ENCODE measurements around the gene DUS3L. TPM values are rescaled to one million over a fixed set of nuclear protein-coding genes. Genes with fewer than 3 reads are reported as not detected.

The DUS3L gene
- total RNA-seq, 1 donor from 2014 or later: 39.0 TPM

DNA sequence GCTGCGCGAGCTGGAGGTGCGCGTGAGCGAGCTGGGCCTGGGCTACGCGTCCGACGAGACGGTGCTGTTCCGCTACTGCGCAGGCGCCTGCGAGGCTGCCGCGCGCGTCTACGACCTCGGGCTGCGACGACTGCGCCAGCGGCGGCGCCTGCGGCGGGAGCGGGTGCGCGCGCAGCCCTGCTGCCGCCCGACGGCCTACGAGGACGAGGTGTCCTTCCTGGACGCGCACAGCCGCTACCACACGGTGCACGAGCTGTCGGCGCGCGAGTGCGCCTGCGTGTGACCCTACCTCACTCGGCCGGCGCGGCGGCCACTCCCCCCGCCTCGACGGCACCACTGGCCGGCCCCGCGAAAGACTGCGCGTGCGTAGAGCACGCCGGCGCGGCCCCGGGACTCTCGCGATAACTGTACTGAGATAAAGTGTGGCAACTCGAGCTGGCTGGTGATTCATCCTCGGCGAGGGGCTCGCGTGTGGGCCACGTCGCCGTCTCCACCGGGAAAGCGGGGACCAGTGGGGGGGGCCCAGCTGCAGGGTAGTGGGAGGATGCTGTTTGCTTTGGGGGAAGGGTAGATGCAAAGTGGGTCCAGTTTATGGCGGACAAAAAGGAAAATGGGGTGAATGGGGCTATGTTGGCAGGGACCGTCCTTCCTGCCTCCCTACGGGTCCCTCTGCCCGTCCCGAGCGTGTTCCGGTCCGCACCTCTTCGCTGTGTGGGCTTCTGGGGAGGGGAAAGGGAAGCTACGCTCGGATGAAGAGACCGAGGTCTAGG, 37.1 kb upstream of the DUS3L start:
- peaks cover 16% of the 10 kb centered on the region for H3K4me1 ChIP-seq
- peak overlapping the region; percentile 64 for H3K27ac ChIP-seq
- H3K36me3 ChIP-seq: no peaks in the 10 kb centered on the region
- intact Hi-C loops (cut with DNase I): no loop called here
- H3K9me3 ChIP-seq: no peaks in the 10 kb centered on the region
- H3K4me3 ChIP-seq: peak overlapping the region; percentile 45 to 51
- TF ChIP-seq, protein P1, sequence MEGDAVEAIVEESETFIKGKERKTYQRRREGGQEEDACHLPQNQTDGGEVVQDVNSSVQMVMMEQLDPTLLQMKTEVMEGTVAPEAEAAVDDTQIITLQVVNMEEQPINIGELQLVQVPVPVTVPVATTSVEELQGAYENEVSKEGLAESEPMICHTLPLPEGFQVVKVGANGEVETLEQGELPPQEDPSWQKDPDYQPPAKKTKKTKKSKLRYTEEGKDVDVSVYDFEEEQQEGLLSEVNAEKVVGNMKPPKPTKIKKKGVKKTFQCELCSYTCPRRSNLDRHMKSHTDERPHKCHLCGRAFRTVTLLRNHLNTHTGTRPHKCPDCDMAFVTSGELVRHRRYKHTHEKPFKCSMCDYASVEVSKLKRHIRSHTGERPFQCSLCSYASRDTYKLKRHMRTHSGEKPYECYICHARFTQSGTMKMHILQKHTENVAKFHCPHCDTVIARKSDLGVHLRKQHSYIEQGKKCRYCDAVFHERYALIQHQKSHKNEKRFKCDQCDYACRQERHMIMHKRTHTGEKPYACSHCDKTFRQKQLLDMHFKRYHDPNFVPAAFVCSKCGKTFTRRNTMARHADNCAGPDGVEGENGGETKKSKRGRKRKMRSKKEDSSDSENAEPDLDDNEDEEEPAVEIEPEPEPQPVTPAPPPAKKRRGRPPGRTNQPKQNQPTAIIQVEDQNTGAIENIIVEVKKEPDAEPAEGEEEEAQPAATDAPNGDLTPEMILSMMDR (IDR thresholded peaks at IDR 0.05): no peak
- TF ChIP-seq POLR2A (IDR thresholded peaks at IDR 0.05) (peak in 1 of 2 donors; percentile 65), POLR2AphosphoS5 (IDR thresholded peaks at IDR 0.05; ENCODE audit: insufficient read depth in 1 of 2, low read depth in 1 of 2) (peak in 1 of 2 donors; percentile 91)
- DNase-seq (ENCODE audit: extremely low spot score in 2 of 2): no peak
- H3K27me3 ChIP-seq: no peaks in the 10 kb centered on the region

DNA sequence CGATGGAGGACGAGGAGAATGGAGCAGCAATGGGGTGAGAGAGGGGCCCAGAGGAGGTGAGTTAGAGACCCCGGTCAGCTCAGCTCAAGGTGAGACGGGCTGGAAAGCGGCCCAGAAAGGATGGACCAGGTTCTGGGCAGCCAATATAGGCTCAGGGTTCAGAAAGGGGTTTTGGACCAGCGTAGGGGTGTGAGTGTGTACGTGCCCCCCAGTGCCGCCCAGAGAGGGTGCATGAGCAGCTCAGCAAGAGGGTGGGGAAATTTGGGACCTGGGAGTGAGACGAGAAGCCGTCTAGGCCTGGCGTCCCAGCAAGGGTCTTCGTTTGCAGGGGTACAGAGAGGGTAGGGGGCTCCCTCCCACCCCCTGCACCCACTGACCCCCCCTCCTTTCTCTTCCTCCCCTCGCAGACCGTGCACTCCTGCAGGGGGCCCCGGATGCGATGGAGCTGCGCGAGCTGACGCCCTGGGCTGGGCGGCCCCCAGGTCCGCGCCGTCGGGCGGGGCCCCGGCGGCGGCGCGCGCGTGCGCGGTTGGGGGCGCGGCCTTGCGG, 36.5 kb upstream of the DUS3L start:
- no peaks in the 10 kb centered on the region for H3K27me3 ChIP-seq
- H3K36me3 ChIP-seq: no peaks in the 10 kb centered on the region
- no peak for DNase-seq (ENCODE audit: extremely low spot score in 2 of 2)
- H3K4me3 ChIP-seq: peak overlapping the region; percentile 45 to 51
- peaks cover 16% of the 10 kb centered on the region for H3K4me1 ChIP-seq
- H3K9me3 ChIP-seq: no peaks in the 10 kb centered on the region
- intact Hi-C loops (cut with DNase I): no loop called here
- H3K27ac ChIP-seq: no peak overlapping the region
- TF ChIP-seq POLR2AphosphoS5 (IDR thresholded peaks at IDR 0.05; ENCODE audit: insufficient read depth in 1 of 2, low read depth in 1 of 2) (no peak), POLR2A (IDR thresholded peaks at IDR 0.05) (no peak)
- TF ChIP-seq, protein P1 (IDR thresholded peaks at IDR 0.05): no peak

DNA sequence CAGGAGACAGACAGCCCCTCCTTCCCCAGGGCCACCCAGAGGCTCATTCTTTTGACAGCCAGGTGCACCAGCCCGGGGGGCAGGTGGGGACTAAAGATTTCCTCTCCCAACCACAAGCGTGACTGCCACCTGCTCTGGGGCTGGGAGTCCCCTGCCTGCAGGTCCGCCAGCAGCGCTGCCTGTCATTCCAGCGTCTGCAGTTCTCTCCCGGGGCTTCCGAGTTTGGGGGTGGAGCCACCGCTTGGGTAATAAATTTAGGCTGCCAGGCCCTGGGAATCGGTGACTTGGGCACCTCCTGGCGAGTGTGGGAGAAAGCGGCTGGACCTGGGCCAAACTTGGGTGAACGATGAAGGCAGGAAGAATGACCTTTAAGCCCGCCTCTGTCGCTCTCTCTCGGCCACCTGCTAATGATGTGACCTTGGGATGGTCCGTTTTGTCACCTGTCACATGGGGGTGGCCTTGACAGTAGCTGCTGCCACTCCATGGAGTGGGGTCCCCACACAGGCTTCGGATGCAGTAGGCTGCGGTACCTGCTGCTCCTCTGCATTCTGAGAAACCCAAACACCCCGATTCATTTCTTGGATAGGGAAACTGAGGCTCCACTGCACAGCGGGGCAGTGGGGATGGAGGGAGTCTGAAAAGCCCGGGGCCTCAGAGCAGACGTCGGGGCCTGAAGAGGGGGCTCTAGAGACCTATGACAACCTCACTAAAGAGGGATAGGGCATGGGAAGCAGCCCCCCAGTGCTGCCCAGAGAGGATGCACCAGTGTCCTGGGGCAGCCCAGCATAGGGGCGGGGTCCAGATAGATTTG, 35.8 kb upstream of the DUS3L start:
- no peak for DNase-seq (ENCODE audit: extremely low spot score in 2 of 2)
- no peak overlapping the region for H3K27ac ChIP-seq
- TF ChIP-seq, protein P1 (IDR thresholded peaks at IDR 0.05): no peak
- TF ChIP-seq POLR2A (IDR thresholded peaks at IDR 0.05) (no peak), POLR2AphosphoS5 (IDR thresholded peaks at IDR 0.05; ENCODE audit: insufficient read depth in 1 of 2, low read depth in 1 of 2) (no peak)
- peaks cover 16% of the 10 kb centered on the region for H3K4me1 ChIP-seq
- no peak overlapping the region for H3K4me3 ChIP-seq
- no peaks in the 10 kb centered on the region for H3K27me3 ChIP-seq
- H3K9me3 ChIP-seq: no peaks in the 10 kb centered on the region
- intact Hi-C loops (cut with DNase I): no loop called here
- H3K36me3 ChIP-seq: no peaks in the 10 kb centered on the region

DNA sequence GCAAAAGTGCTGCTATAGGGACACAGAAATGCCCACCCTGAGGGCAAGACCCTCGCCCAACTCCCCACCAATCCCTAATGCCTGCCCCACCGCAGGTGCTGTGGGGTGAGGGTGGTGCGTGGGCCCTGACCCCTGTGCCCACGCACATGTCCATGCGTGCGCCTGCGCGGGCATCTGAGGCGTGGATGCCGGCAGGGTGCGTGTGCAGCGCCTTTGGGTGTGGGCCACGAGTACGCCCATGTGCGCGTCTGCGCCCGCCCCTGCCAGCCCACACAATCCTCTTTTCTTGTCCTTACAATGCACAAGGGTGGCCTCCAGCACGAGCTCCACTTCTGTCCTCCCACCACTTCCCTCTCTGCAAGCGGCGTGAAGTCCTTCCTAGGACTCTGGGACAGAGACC, 34.2 kb upstream of the DUS3L start:
- Histone ChIP-seq H3K27ac (no peak overlapping the region), H3K4me1 (peaks cover 16% of the 10 kb centered on the region), H3K36me3 (no peaks in the 10 kb centered on the region), H3K9me3 (no peaks in the 10 kb centered on the region), H3K4me3 (no peak overlapping the region), H3K27me3 (no peaks in the 10 kb centered on the region)
- intact Hi-C loops (cut with DNase I): no loop called here
- DNase-seq (ENCODE audit: extremely low spot score in 2 of 2): no peak
- TF ChIP-seq, protein P1 (IDR thresholded peaks at IDR 0.05): no peak
- TF ChIP-seq POLR2A (IDR thresholded peaks at IDR 0.05) (no peak), POLR2AphosphoS5 (IDR thresholded peaks at IDR 0.05; ENCODE audit: insufficient read depth in 1 of 2, low read depth in 1 of 2) (no peak)
